ENCODE results near the gene PPCDC.

PPCDC gene

DNA sequence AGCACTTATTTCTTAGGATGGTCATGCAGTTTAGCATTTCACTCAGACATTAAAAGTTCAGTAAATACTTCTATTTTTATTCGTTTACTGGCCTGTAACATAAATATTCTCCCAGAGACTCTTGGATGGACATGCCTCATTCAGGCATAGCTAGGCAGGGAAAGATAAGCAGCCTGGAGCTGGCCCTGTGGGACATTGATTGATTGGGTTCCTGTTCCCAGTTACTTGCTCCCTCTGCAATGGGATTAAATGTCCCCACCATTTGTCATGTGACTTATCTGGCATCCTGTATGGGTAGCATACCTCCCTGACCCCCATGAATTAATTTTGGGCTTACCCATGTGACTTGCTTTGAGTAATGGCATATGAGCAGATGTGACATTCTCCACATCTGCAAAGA, 30.8 kb upstream of the PPCDC start:
- FAIRE-seq = no peak
- no peak for TF ChIP-seq POU2F2 (IDR thresholded peaks at IDR 0.05; ENCODE audit: low read depth, low read length)
- no peak for TF ChIP-seq TAF1 (IDR thresholded peaks at IDR 0.05; ENCODE audit: low read depth, low read length)
- no peak for DNase-seq (ENCODE audit: insufficient read length, low spot score)

DNA sequence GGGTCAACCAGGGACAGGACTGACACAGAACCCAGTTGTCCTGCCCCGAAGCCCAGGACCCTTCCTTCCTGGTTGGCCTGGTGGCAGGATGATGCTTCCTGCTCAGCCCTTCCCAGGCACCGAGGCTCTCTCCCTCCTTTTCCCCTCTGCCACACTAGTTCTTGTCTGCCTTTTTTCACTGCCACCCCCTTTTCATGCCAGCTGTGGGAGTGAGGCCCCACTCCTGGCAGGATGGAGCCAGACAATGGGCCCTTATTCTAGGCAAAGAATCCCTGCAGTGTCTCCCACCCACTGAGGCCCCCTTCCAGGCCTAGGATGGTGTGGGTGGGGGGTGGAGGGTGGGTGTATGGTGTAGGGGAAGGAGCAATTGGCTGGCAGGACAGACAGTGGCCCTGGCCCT, 29.2 kb upstream of the PPCDC start:
- DNase-seq (ENCODE audit: insufficient read length, low spot score) (no peak), FAIRE-seq (no peak)
- TF ChIP-seq SPI1 (IDR thresholded peaks at IDR 0.05; ENCODE audit: low read depth, low read length) = no peak
- no peak for TF ChIP-seq POU2F2 (IDR thresholded peaks at IDR 0.05; ENCODE audit: low read depth, low read length)
- no peak for TF ChIP-seq TAF1 (IDR thresholded peaks at IDR 0.05; ENCODE audit: low read depth, low read length)
- TF ChIP-seq PAX5 (IDR thresholded peaks at IDR 0.05; ENCODE audit: insufficient read depth, low read length, severe bottlenecking) = no peak
- no peak for TF ChIP-seq POLR2A (IDR thresholded peaks at IDR 0.05; ENCODE audit: low read depth, low read length)
- TF ChIP-seq POLR2AphosphoS5 (IDR thresholded peaks at IDR 0.05; ENCODE audit: low read depth, low read length) = no peak

GRCh38 chr15:74994685-74995084, 28.7 kb upstream of the PPCDC start:
- no peak for TF ChIP-seq TAF1 (IDR thresholded peaks at IDR 0.05; ENCODE audit: low read depth, low read length)
- no peak for TF ChIP-seq POLR2AphosphoS5 (IDR thresholded peaks at IDR 0.05; ENCODE audit: low read depth, low read length)
- no peak for TF ChIP-seq SPI1 (IDR thresholded peaks at IDR 0.05; ENCODE audit: low read depth, low read length)
- no peak for TF ChIP-seq POU2F2 (IDR thresholded peaks at IDR 0.05; ENCODE audit: low read depth, low read length)
- TF ChIP-seq POLR2A (IDR thresholded peaks at IDR 0.05; ENCODE audit: low read depth, low read length) = no peak
- no peak for TF ChIP-seq PAX5 (IDR thresholded peaks at IDR 0.05; ENCODE audit: insufficient read depth, low read length, severe bottlenecking)
- FAIRE-seq (no peak), DNase-seq (ENCODE audit: insufficient read length, low spot score) (no peak)

DNA sequence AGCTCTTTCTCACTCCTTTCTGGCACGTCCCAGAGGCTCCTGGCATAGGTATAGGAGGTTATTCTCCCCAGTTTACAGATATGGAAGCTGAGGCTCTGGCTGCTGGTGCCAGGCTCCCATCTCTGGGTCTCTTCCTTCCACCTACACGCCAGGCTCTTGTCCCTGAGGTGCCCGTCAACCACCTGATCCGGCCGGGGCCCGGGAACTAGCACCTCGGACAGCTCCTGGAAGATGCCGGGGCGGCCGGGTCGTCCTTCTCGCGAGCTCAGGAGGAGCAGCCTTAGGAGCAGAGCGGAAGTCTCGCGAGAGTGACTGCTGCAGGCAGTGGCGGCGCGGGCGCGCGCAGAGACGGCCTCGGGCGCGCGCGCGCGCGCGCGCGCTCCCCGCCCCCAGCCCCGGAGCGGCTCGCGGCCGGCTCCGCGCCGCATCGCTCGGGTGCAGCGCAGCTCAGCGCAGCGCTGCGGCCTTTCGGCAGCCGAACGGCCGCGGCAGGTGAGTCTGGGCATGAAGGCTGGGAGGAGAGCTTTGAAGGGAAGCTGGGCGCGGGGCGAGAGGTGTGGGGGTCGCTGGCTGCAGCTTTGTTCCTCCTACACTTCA, 28.1 kb upstream of the PPCDC start, which contains the start of gene SCAMP5:
TSS of gene SCAMP5 (plus strand) at position 382 of the 597 bp plus-strand sequence. CDS start 16,277 bp downstream, outside the sequence.
- TF ChIP-seq POLR2AphosphoS5 (IDR thresholded peaks at IDR 0.05; ENCODE audit: low read depth, low read length) (no peak), TAF1 (IDR thresholded peaks at IDR 0.05; ENCODE audit: low read depth, low read length) (no peak), POLR2A (IDR thresholded peaks at IDR 0.05; ENCODE audit: low read depth, low read length) (no peak), PAX5 (IDR thresholded peaks at IDR 0.05; ENCODE audit: insufficient read depth, low read length, severe bottlenecking) (no peak), POU2F2 (IDR thresholded peaks at IDR 0.05; ENCODE audit: low read depth, low read length) (no peak), SPI1 (IDR thresholded peaks at IDR 0.05; ENCODE audit: low read depth, low read length) (peak; percentile 12; the same call in 1 of the 2 replicates)
- peak; percentile 96 for DNase-seq (ENCODE audit: insufficient read length, low spot score)
- FAIRE-seq = peak; percentile 96

- DNase-seq (ENCODE audit: insufficient read length, low spot score) (no peak), FAIRE-seq (no peak)
- TF ChIP-seq POU2F2 (IDR thresholded peaks at IDR 0.05; ENCODE audit: low read depth, low read length) = no peak
- TF ChIP-seq SPI1 (IDR thresholded peaks at IDR 0.05; ENCODE audit: low read depth, low read length) = no peak
- no peak for TF ChIP-seq POLR2A (IDR thresholded peaks at IDR 0.05; ENCODE audit: low read depth, low read length)
- TF ChIP-seq POLR2AphosphoS5 (IDR thresholded peaks at IDR 0.05; ENCODE audit: low read depth, low read length) = no peak
Measured at GRCh38 chr15:74995779-74996765, 27.3 kb upstream of the PPCDC start.

DNA sequence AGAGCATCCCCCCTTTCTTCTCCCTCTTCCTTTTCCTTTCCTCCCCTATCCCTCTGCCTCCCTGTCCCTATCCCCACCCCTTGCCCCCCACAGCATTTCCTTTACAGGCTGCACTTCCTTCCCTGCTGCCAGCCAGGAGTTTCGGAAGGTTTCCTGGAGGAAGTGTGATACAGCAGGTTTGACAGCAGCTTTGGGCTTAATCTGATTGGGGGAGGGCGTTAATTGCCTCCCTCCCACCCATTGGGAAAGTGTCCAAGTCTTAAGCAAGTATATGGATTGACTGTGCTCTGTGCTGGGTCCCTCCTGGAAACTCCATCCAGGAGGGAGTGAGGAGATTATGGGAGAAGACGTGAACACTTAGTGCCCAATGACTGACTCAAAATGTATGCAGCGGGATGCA, 26.2 kb upstream of the PPCDC start:
- TF ChIP-seq PAX5 (IDR thresholded peaks at IDR 0.05; ENCODE audit: insufficient read depth, low read length, severe bottlenecking) = no peak
- TF ChIP-seq POLR2AphosphoS5 (IDR thresholded peaks at IDR 0.05; ENCODE audit: low read depth, low read length) = no peak
- TF ChIP-seq POLR2A (IDR thresholded peaks at IDR 0.05; ENCODE audit: low read depth, low read length) = no peak
- TF ChIP-seq TAF1 (IDR thresholded peaks at IDR 0.05; ENCODE audit: low read depth, low read length) = no peak
- TF ChIP-seq POU2F2 (IDR thresholded peaks at IDR 0.05; ENCODE audit: low read depth, low read length) = no peak
- TF ChIP-seq SPI1 (IDR thresholded peaks at IDR 0.05; ENCODE audit: low read depth, low read length) = no peak

GRCh38 chr15:74997543-74997942, 25.8 kb upstream of the PPCDC start:
- FAIRE-seq = no peak

More for the DNA sequence above, 26.2 kb upstream of the PPCDC start:
- DNase-seq (ENCODE audit: insufficient read length, low spot score) (no peak), FAIRE-seq (no peak)

GRCh38 chr15:75001310-75001709, 22.1 kb upstream of the PPCDC start:
- FAIRE-seq (no peak), DNase-seq (ENCODE audit: insufficient read length, low spot score) (no peak)
- no peak for TF ChIP-seq POLR2AphosphoS5 (IDR thresholded peaks at IDR 0.05; ENCODE audit: low read depth, low read length)
- TF ChIP-seq SPI1 (IDR thresholded peaks at IDR 0.05; ENCODE audit: low read depth, low read length) = no peak
- TF ChIP-seq PAX5 (IDR thresholded peaks at IDR 0.05; ENCODE audit: insufficient read depth, low read length, severe bottlenecking) = no peak
- TF ChIP-seq POLR2A (IDR thresholded peaks at IDR 0.05; ENCODE audit: low read depth, low read length) = no peak
- no peak for TF ChIP-seq POU2F2 (IDR thresholded peaks at IDR 0.05; ENCODE audit: low read depth, low read length)
- TF ChIP-seq TAF1 (IDR thresholded peaks at IDR 0.05; ENCODE audit: low read depth, low read length) = no peak

More at GRCh38 chr15:74997543-74997942, 25.8 kb upstream of the PPCDC start:
- no peak for DNase-seq (ENCODE audit: insufficient read length, low spot score)
- TF ChIP-seq POLR2AphosphoS5 (IDR thresholded peaks at IDR 0.05; ENCODE audit: low read depth, low read length) = no peak

DNA sequence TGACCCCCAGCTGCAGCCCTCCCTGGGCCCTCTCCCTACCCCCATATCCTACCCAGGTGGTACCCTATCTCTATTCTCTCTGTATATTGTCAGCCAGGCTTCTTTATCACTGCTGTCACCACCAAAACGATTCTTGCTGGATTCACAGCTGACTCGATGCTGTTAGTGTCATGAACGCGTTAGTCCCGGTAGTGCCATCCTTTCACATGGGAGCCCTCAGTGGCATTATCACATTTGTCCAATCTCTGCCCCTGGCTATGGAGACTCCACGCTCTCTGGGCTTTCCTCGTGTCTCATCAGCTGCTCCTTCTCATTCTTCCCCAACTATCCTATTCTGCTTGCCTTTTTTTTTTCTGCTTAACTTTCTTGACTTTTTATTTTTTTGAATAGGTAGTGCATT, 21.0 kb upstream of the PPCDC start:
- no peak for FAIRE-seq
- no peak for DNase-seq (ENCODE audit: insufficient read length, low spot score)
- TF ChIP-seq SPI1 (IDR thresholded peaks at IDR 0.05; ENCODE audit: low read depth, low read length) (no peak), POLR2AphosphoS5 (IDR thresholded peaks at IDR 0.05; ENCODE audit: low read depth, low read length) (no peak), PAX5 (IDR thresholded peaks at IDR 0.05; ENCODE audit: insufficient read depth, low read length, severe bottlenecking) (no peak), POLR2A (IDR thresholded peaks at IDR 0.05; ENCODE audit: low read depth, low read length) (no peak), TAF1 (IDR thresholded peaks at IDR 0.05; ENCODE audit: low read depth, low read length) (no peak), POU2F2 (IDR thresholded peaks at IDR 0.05; ENCODE audit: low read depth, low read length) (no peak)

All from GM12891 (cell line).